SIG-M5 (cell line): ENCODE measurements around the gene FGD6.

ENCODE experiments used
- DNase-seq: peaks from one replicate; lab custom pipeline; 2025; lab: John Stamatoyannopoulos, UW

Gene FGD6

GRCh38 chr12:95083938-95084337 lies 133.3 kb downstream of the FGD6 start:
- DNase-seq, result no peak

- no peak for DNase-seq
Measured at GRCh38 chr12:95083471-95083870, 133.8 kb downstream of the FGD6 start.

GRCh38 chr12:95077341-95077740 lies 139.9 kb downstream of the FGD6 start:
- no peak for DNase-seq

GRCh38 chr12:95074766-95075165 lies 142.5 kb downstream of the FGD6 start:
- no peak for DNase-seq

- DNase-seq, result no peak
Measured at GRCh38 chr12:95073698-95074520, 143.4 kb downstream of the FGD6 start.

GRCh38 chr12:95072900-95073697 lies 144.2 kb downstream of the FGD6 start, which contains the start of gene NR2C1:
Gene NR2C1 (minus strand): TSS chr12:95073618. CDS start chr12:95067384, 6,234 bp downstream.
- DNase-seq, result peak; percentile 47

- DNase-seq, result no peak
Measured at GRCh38 chr12:95070378-95070777, 146.9 kb downstream of the FGD6 start.

GRCh38 chr12:95066091-95066855 lies 151.0 kb downstream of the FGD6 start:
- DNase-seq, result no peak

GRCh38 chr12:95060951-95061350 lies 156.3 kb downstream of the FGD6 start:
- no peak for DNase-seq

GRCh38 chr12:95059984-95060383 lies 157.3 kb downstream of the FGD6 start:
- no peak for DNase-seq

- no peak for DNase-seq
Measured at GRCh38 chr12:95057424-95057823, 159.8 kb downstream of the FGD6 start.

- DNase-seq, result no peak
Measured at GRCh38 chr12:95055057-95055456, 162.2 kb downstream of the FGD6 start.

- DNase-seq, result no peak
Measured at GRCh38 chr12:95054206-95054605, 163.1 kb downstream of the FGD6 start.

- no peak for DNase-seq
Measured at GRCh38 chr12:95051241-95051640, 166.0 kb downstream of the FGD6 start.

- no peak for DNase-seq
Measured at GRCh38 chr12:95037906-95038305, 179.4 kb downstream of the FGD6 start.

GRCh38 chr12:95034750-95035149 lies 182.5 kb downstream of the FGD6 start:
- DNase-seq, result no peak
